Measurements from ENCODE around the gene CSAG1. TPM values are rescaled to one million over a fixed set of nuclear protein-coding genes. Genes with fewer than 3 reads are reported as not detected.
"Not testable (repeated sequence)": the region's sequence is repeated elsewhere in the genome, so short reads cannot be mapped to it uniquely, and the experiment has no call there.

Gene CSAG1
- total and polyA plus RNA-seq, 4 donors = not detected

DNA sequence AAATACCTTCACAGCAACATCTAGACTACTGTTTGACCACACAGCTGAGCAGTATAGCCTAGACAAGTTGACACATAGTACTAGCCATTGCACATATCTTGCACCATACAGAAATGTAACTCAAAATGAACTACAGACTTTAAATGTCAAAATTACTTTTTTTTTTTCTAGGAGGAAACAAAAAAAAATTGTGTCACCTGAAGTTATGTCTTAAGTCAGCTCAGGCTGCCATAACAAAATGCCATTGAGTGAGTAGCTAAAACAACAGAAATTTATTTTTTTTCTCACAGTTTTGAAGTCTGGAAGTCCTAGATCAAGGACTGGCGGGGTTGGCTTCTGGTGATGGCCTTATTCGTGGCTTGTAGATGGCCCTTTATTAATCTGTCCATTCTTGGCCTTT, 24.3 kb downstream of the CSAG1 start, which contains the start of gene CSAG2:
TSS of gene CSAG2 (minus strand) at position 101 of the 400 bp plus-strand sequence. CDS start 161 bp downstream, outside the sequence.
- not testable (repeated sequence) for H3K9ac ChIP-seq (ENCODE audit: low read depth in 1 of 2, low read length in 2 of 2); H3K27me3 ChIP-seq (ENCODE audit: control insufficient read depth in 4 of 4, insufficient read depth in 4 of 4, low read length in 3 of 4); H3K4me1 ChIP-seq (ENCODE audit: control insufficient read depth in 4 of 4, insufficient read depth in 4 of 4, low read length in 3 of 4); H3K9me3 ChIP-seq (ENCODE audit: control insufficient read depth in 4 of 4, low read length in 3 of 4); DNase-seq (ENCODE audit: low spot score); H3K36me3 ChIP-seq (ENCODE audit: control insufficient read depth in 4 of 4, insufficient read depth in 3 of 4, low read depth in 1 of 4, low read length in 3 of 4); H3K27ac ChIP-seq (ENCODE audit: low read depth in 1 of 2, low read length in 2 of 2); H3K4me3 ChIP-seq (ENCODE audit: low read depth in 1 of 3, low read length in 3 of 3)
- WGBS = no CpG with 5 or more reads among the region's 2 CpGs

DNA sequence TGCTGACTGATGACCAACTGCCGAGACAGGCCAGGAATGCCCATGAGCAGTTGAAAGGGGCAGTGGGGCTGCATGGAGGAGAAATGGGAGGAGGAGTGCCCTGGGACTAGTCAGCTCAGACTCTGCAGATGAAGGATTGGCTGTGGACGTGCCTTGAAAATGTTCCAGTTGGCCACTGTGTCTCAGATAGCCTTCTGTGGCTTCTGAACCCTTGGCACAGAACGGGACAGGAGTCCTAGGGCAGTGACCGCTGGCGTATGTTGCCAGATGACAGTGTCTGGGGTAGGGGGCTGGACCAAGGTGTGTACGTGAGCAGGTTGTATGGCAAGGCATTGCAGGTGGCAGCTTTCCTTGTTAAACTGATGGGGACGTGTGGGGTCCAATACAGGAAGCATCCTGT, 27.0 kb downstream of the CSAG1 start:
- not testable (repeated sequence) for H3K9me3 ChIP-seq (ENCODE audit: control insufficient read depth in 4 of 4, low read length in 3 of 4); H3K27me3 ChIP-seq (ENCODE audit: control insufficient read depth in 4 of 4, insufficient read depth in 4 of 4, low read length in 3 of 4); H3K36me3 ChIP-seq (ENCODE audit: control insufficient read depth in 4 of 4, insufficient read depth in 3 of 4, low read depth in 1 of 4, low read length in 3 of 4); H3K4me1 ChIP-seq (ENCODE audit: control insufficient read depth in 4 of 4, insufficient read depth in 4 of 4, low read length in 3 of 4); H3K4me3 ChIP-seq (ENCODE audit: low read depth in 1 of 3, low read length in 3 of 3); DNase-seq (ENCODE audit: low spot score); H3K27ac ChIP-seq (ENCODE audit: low read depth in 1 of 2, low read length in 2 of 2); H3K9ac ChIP-seq (ENCODE audit: low read depth in 1 of 2, low read length in 2 of 2)
- WGBS = 85% methylated on average over 2 of the region's 7 CpGs

DNA sequence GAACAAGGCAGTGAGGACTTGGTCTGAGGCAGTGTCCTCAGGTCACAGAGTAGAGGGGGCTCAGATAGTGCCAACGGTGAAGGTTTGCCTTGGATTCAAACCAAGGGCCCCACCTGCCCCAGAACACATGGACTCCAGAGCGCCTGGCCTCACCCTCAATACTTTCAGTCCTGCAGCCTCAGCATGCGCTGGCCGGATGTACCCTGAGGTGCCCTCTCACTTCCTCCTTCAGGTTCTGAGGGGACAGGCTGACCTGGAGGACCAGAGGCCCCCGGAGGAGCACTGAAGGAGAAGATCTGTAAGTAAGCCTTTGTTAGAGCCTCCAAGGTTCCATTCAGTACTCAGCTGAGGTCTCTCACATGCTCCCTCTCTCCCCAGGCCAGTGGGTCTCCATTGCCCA, 33.1 kb downstream of the CSAG1 start:
- H3K4me1 ChIP-seq (ENCODE audit: control insufficient read depth in 4 of 4, insufficient read depth in 4 of 4, low read length in 3 of 4); H3K36me3 ChIP-seq (ENCODE audit: control insufficient read depth in 4 of 4, insufficient read depth in 3 of 4, low read depth in 1 of 4, low read length in 3 of 4); DNase-seq (ENCODE audit: low spot score); H3K4me3 ChIP-seq (ENCODE audit: low read depth in 1 of 3, low read length in 3 of 3); H3K9ac ChIP-seq (ENCODE audit: low read depth in 1 of 2, low read length in 2 of 2); H3K9me3 ChIP-seq (ENCODE audit: control insufficient read depth in 4 of 4, low read length in 3 of 4); H3K27me3 ChIP-seq (ENCODE audit: control insufficient read depth in 4 of 4, insufficient read depth in 4 of 4, low read length in 3 of 4); H3K27ac ChIP-seq (ENCODE audit: low read depth in 1 of 2, low read length in 2 of 2): not testable (repeated sequence)
- 96% methylated on average over 4 of the region's 5 CpGs for WGBS

DNA sequence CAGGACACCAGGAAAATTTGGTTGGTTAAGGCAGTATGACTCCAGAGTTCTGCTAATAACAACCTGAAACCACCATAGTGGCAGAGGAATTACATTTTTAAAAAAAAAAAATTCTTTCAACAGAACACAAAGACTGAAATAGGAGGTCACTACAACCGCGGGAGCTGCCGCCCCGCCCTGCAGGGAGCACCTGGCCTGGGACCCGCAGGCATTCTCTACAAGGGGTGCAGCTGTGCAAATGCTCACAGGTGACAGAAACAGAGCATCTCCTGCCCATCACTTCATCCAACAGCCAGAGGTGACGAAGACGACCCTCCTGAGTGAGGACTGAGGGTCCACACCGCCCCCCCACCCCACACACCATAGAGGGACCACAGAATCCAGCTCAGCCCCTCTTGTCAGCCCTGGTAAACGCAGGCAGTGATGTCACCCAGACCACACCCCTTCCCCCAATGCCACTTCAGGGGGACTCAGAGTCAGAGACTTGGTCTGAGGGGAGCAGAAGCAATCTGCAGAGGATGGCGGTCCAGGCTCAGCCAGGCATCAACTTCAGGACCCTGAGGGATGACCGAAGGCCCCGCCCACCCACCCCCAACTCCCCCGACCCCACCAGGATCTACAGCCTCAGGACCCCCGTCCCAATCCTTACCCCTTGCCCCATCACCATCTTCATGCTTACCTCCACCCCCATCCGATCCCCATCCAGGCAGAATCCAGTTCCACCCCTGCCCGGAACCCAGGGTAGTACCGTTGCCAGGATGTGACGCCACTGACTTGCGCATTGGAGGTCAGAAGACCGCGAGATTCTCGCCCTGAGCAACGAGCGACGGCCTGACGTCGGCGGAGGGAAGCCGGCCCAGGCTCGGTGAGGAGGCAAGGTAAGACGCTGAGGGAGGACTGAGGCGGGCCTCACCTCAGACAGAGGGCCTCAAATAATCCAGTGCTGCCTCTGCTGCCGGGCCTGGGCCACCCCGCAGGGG, 35.3 kb downstream of the CSAG1 start, which contains the start of gene MAGEA3:
TSS of gene MAGEA3 (plus strand) at position 843 of the 980 bp plus-strand sequence. CDS start 2,039 bp downstream, outside the sequence.
- not testable (repeated sequence) for H3K4me1 ChIP-seq (ENCODE audit: control insufficient read depth in 4 of 4, insufficient read depth in 4 of 4, low read length in 3 of 4); H3K27ac ChIP-seq (ENCODE audit: low read depth in 1 of 2, low read length in 2 of 2); H3K9me3 ChIP-seq (ENCODE audit: control insufficient read depth in 4 of 4, low read length in 3 of 4); H3K36me3 ChIP-seq (ENCODE audit: control insufficient read depth in 4 of 4, insufficient read depth in 3 of 4, low read depth in 1 of 4, low read length in 3 of 4); DNase-seq (ENCODE audit: low spot score); H3K9ac ChIP-seq (ENCODE audit: low read depth in 1 of 2, low read length in 2 of 2); H3K4me3 ChIP-seq (ENCODE audit: low read depth in 1 of 3, low read length in 3 of 3); H3K27me3 ChIP-seq (ENCODE audit: control insufficient read depth in 4 of 4, insufficient read depth in 4 of 4, low read length in 3 of 4)
- 82% methylated on average over 7 of the region's 34 CpGs for WGBS

DNA sequence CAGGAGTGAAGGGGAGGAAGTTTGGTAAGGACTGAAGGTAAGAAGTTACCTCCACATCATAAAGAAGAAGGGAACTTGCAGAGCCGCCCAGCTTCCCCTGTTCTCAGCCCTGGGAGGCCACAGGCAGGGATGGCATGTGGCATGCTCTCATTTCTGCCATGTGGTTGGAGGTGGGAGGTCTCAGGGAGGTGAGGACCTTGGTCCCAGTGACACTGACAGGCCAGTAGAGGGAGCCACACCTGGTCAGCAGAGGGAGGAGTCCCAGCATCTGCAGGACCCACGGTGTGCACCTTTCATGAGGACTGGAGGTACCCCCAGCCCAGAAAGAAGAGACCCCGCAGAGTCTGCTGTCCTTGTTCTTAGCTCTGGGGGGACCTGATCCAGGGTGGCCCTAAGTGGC, 52.5 kb downstream of the CSAG1 start:
- not testable (repeated sequence) for H3K4me3 ChIP-seq (ENCODE audit: low read depth in 1 of 3, low read length in 3 of 3)

More for the DNA sequence above, 52.5 kb downstream of the CSAG1 start:
- not testable (repeated sequence) for H3K27me3 ChIP-seq (ENCODE audit: control insufficient read depth in 4 of 4, insufficient read depth in 4 of 4, low read length in 3 of 4); DNase-seq (ENCODE audit: low spot score); H3K4me1 ChIP-seq (ENCODE audit: control insufficient read depth in 4 of 4, insufficient read depth in 4 of 4, low read length in 3 of 4); H3K27ac ChIP-seq (ENCODE audit: low read depth in 1 of 2, low read length in 2 of 2); H3K9ac ChIP-seq (ENCODE audit: low read depth in 1 of 2, low read length in 2 of 2); H3K9me3 ChIP-seq (ENCODE audit: control insufficient read depth in 4 of 4, low read length in 3 of 4); H3K36me3 ChIP-seq (ENCODE audit: control insufficient read depth in 4 of 4, insufficient read depth in 3 of 4, low read depth in 1 of 4, low read length in 3 of 4)
- WGBS = no CpG with 5 or more reads among the region's 3 CpGs

Other genes starting within 250 kb of the CSAG1 start
- gene GABRQ, start 95.8 kb downstream of the CSAG1 start, total RNA-seq = under 1 TPM in 1 of 2 donors, not detected in 1; 0.05 TPM
- gene GABRQ, start 95.8 kb downstream of the CSAG1 start, polyA plus RNA-seq = under 1 TPM in 1 of 2 donors, not detected in 1; 0.01 TPM
- not detected for gene MAGEA3, start 34.9 kb downstream of the CSAG1 start, total RNA-seq
- not detected for gene MAGEA3, start 34.9 kb downstream of the CSAG1 start, polyA plus RNA-seq
- gene CSAG2, start 24.4 kb downstream of the CSAG1 start, total RNA-seq = under 1 TPM in 1 of 2 donors, not detected in 1; 0.14 TPM
- gene CSAG2, start 24.4 kb downstream of the CSAG1 start, polyA plus RNA-seq = not detected
- not detected for gene MAGEA2B, start 19.1 kb downstream of the CSAG1 start, total RNA-seq
- not detected for gene MAGEA2B, start 19.1 kb downstream of the CSAG1 start, polyA plus RNA-seq
- not detected for gene MAGEA12, start within 50 bp of the CSAG1 start, total RNA-seq
- gene MAGEA12, start within 50 bp of the CSAG1 start, polyA plus RNA-seq = not detected
- not detected for gene MAGEA2, start 20.1 kb upstream of the CSAG1 start, total RNA-seq
- gene MAGEA2, start 20.1 kb upstream of the CSAG1 start, polyA plus RNA-seq = not detected
- gene CSAG3, start 25.5 kb upstream of the CSAG1 start, total RNA-seq = under 1 TPM in 1 of 2 donors, not detected in 1; 0.14 TPM
- not detected for gene CSAG3, start 25.5 kb upstream of the CSAG1 start, polyA plus RNA-seq
- gene MAGEA6, start 36.0 kb upstream of the CSAG1 start, total RNA-seq = not detected
- gene MAGEA6, start 36.0 kb upstream of the CSAG1 start, polyA plus RNA-seq = not detected
- gene CETN2, start 97.0 kb upstream of the CSAG1 start, total RNA-seq = 10 to 100 TPM; 10.1 to 24.3 TPM
- 10 to 100 TPM; 10.9 to 16.4 TPM for gene CETN2, start 97.0 kb upstream of the CSAG1 start, polyA plus RNA-seq
- 10 to 100 TPM; 42.6 to 63.6 TPM for gene NSDHL, start 97.3 kb upstream of the CSAG1 start, total RNA-seq
- 10 to 100 TPM; 23.8 to 34.6 TPM for gene NSDHL, start 97.3 kb upstream of the CSAG1 start, polyA plus RNA-seq
- 1 to 10 TPM; 1.1 to 3.2 TPM for gene ZNF185, start 164.3 kb upstream of the CSAG1 start, total RNA-seq
- under 1 TPM; 0.44 to 0.80 TPM for gene ZNF185, start 164.3 kb upstream of the CSAG1 start, polyA plus RNA-seq